Epithelial cell of proximal tubule (primary cell): ENCODE data around the gene TRMO. TPM values are rescaled to one million over a fixed set of nuclear protein-coding genes. Genes with fewer than 3 reads are reported as not detected.

Source experiments
- DNase-seq: peaks from one replicate; pipeline ENCODE4 v3.0.0-alpha.2; 2011; ENCODE audit warnings: low read depth
- H3K4me3 ChIP-seq: 2 replicates; pipeline ENCODE4 v1.5.1; 2011; ENCODE audit warnings: low read depth, mild to moderate bottlenecking, low read length
- total RNA-seq: library from RNA; depleted of rRNA; stranded (reverse); fragments of >200 nt; gene quantifications from 2 replicates; pipeline ENCODE4 v1.2.3, GENCODE V29; 2015
- TF ChIP-seq, protein P1 (sequence below): conservative IDR thresholded peaks from 2 replicates; pipeline ENCODE4 v1.5.1; 2012; ENCODE audit warnings: low read depth, mild to moderate bottlenecking, low read length

Gene TRMO
- total RNA-seq, 1 donor from 2014 or later = 12.2 TPM

DNA sequence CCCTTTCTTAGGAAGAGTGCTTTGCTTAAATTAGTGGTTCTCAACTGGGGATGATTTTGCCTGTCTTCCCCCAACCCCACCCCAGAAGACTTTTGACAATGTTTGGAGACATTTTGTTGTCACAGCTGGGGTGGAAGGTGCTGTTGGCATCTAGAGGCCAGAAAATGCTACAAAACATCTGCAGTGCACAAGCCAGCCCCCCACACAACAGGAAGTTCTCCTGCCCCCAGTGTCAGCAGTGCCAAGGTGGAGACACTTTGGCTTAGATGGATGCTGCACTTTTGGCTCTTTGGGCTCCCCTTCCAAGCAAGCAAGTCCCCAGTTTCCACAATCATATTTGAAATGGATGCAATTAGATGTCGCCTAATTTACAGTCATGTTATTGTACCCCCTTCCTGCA is 13.0 kb upstream of the TRMO start:
- H3K4me3 ChIP-seq = no peak overlapping the region
- DNase-seq = no peak
- TF ChIP-seq, protein P1, sequence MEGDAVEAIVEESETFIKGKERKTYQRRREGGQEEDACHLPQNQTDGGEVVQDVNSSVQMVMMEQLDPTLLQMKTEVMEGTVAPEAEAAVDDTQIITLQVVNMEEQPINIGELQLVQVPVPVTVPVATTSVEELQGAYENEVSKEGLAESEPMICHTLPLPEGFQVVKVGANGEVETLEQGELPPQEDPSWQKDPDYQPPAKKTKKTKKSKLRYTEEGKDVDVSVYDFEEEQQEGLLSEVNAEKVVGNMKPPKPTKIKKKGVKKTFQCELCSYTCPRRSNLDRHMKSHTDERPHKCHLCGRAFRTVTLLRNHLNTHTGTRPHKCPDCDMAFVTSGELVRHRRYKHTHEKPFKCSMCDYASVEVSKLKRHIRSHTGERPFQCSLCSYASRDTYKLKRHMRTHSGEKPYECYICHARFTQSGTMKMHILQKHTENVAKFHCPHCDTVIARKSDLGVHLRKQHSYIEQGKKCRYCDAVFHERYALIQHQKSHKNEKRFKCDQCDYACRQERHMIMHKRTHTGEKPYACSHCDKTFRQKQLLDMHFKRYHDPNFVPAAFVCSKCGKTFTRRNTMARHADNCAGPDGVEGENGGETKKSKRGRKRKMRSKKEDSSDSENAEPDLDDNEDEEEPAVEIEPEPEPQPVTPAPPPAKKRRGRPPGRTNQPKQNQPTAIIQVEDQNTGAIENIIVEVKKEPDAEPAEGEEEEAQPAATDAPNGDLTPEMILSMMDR = no peak

DNA sequence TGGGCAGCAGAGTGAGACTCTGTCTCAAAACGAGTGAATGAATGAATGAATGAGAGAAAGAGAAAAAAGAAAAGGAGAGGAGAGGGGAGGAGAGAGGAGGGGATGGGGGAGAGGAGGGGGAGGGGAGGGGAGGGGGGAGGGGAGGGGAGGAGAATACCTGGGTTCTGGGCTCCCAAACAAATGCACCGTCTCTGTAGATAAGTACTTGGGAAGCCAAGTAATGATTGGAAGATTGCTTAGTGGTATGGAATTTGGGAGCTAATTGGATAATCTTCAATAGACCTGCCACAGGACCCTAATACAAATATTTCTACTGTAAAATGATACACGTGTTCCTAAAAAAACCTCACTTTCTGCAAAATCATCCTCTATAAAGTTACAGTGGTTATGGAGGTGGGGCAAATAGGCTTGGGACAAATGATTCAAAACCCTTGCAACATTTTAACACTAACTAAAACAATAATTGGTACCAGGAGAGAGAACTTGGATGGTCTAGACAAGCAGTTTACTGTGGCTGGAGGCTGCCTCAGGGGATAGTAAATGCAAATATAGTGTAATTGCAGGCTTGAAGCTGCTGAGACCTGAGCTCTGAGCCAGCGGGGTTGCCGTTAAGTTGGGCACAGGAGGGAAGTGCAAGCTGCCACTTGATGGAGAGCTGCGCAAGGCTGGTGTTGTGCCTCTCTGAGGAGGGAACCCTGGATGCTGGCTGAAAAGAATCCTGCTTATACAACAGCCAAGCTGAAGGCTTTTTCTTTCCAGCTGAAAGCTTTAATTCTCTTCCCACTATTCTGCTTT is 12.2 kb upstream of the TRMO start:
- no peak for DNase-seq
- no peak overlapping the region for H3K4me3 ChIP-seq
- TF ChIP-seq, protein P1 = no peak

- no peak overlapping the region for H3K4me3 ChIP-seq
- no peak for DNase-seq
- TF ChIP-seq, protein P1 = no peak
These were observed 11.1 kb upstream of the TRMO start for GRCh38 chr9:97933297-97933998.

GRCh38 chr9:97930972-97931371 is 8.7 kb upstream of the TRMO start:
- TF ChIP-seq, protein P1 = no peak
- no peak overlapping the region for H3K4me3 ChIP-seq
- no peak for DNase-seq

- no peak for DNase-seq
- H3K4me3 ChIP-seq = no peak overlapping the region
- TF ChIP-seq, protein P1 = no peak
These were observed 6.8 kb upstream of the TRMO start for GRCh38 chr9:97928986-97929604.

DNA sequence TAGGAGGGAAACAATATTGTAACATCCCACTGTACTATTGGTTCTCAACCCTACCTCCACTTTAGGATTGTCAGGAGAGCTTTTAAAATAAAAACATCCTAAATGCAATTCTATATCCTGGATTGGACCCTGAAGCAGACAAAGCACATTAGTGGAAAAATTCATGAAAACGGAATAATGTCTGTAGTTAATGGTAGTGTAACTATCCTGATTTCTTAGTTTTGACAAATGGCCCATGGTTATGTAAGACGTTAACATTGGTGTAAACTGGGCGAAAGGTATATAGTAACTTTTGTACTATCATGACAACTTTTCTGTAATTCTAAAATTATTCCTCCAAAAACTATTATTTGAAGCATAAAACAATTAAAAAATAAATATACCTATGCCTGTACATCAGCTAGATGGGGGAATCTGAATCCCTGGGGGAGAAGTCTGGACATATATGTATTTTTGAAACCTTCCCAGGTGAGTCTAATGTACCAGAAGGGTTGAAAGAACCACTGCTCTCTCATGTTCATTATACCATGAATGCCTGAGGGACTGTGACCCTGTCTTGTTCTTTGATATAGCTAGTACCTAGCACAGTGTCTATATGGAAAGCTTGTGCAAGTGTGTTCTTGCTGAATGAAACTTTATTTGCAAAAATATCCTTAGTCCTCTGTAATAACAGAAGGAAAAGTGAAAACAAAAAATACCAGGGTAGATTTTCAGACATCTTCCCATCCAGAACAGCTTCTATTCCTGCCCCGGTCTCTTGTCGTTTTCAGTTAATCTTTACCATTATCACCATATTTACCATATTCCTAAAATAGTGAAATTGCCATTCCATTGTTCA is 3.4 kb upstream of the TRMO start:
- H3K4me3 ChIP-seq = no peak overlapping the region
- TF ChIP-seq, protein P1 = no peak
- no peak for DNase-seq
